K562 (cell line): ENCODE results near the gene TRRAP. TPM values are rescaled to one million over a fixed set of nuclear protein-coding genes. Genes with fewer than 3 reads are reported as not detected.

ENCODE experiments used
- ATAC-seq: fragments of 200-7000 bp; cut with Tn5 transposase; 3 replicates; pipeline ENCODE4 v1.9.1; 2020; ENCODE audit warnings: moderate library complexity
- BruUV-seq: library from RNA; stranded (reverse); fragments of 400-500 nt; replicated peaks from 2 replicates; lab custom pipeline; 2021; lab: Mats Ljungman, UMichigan
- CTCF ChIA-PET: fragments of 300-600 bp; formaldehyde crosslinking; extraction: SDS; loops from one replicate; lab custom pipeline; 2021; ENCODE audit warnings: low intra/inter-chr PET ratio; lab: Yijun Ruan, JAX
- POLR2A ChIA-PET: fragments of 300-600, 350-650 bp; sonication (Branson Sonifier 250); formaldehyde crosslinking; extraction: SDS; loops from one replicate; lab custom pipeline; 2021; ENCODE audit warnings: antibody characterized with exemption, inconsistent platforms; lab: Yijun Ruan, JAX
- DNase-seq, 4 experiments: peaks; one replicate each; pipeline versions ENCODE4 v3.0.0 to v3.0.0-alpha.2; 2011 to 2018; ENCODE audit warnings: low spot score in 3 of 4, mixed read lengths in 3 of 4; ENCODE audit errors: extremely low read depth in 1 of 4
- FAIRE-seq: peaks from 2 replicates; lab custom pipeline; 2011; peaks lifted over from hg19 to GRCh38; lab: Jason Lieb, UNC
- H2AFZ ChIP-seq: 2 replicates; pipeline ENCODE4 v1.6.0; 2011; ENCODE audit warnings: low read depth, low read length, control low read depth, inconsistent platforms
- H3K27ac ChIP-seq: fragments of 200-600 bp; 3 replicates; pipeline ENCODE4 v1.8.0; 2011; ENCODE audit warnings: low read depth, mild to moderate bottlenecking, control low read depth, inconsistent platforms, low read length, moderate library complexity, mixed read lengths; ENCODE audit errors: extremely low read depth
- H3K27me3 ChIP-seq, 2 experiments: fragments of 300-600 bp in 1 of 2; 2 replicates in 1 of 2; 3 replicates in 1 of 2; pipeline versions ENCODE4 v1.6.0 to v1.8.0; 2011; ENCODE audit warnings: inconsistent platforms in 2 of 2, low read length in 2 of 2, mild to moderate bottlenecking in 1 of 2, mixed read lengths in 1 of 2, moderate library complexity in 1 of 2; ENCODE audit not compliant: control insufficient read depth in 2 of 2, insufficient read depth in 2 of 2
- H3K36me3 ChIP-seq: fragments of 300-600 bp; 3 replicates; pipeline ENCODE4 v1.8.0; 2011; ENCODE audit warnings: mild to moderate bottlenecking, low read length, inconsistent platforms; ENCODE audit not compliant: control insufficient read depth, insufficient read depth
- H3K4me1 ChIP-seq, 2 experiments: fragments of 200-600 bp in 1 of 2; replicated peaks in 1 of 2; 2 replicates in 1 of 2; 3 replicates in 1 of 2; pipeline versions ENCODE4 v1.5.1 to v1.8.0; 2011; ENCODE audit warnings: inconsistent platforms in 2 of 2, low read length in 2 of 2, mild to moderate bottlenecking in 1 of 2, mixed read lengths in 1 of 2, moderate library complexity in 1 of 2; ENCODE audit not compliant: control insufficient read depth in 2 of 2, insufficient read depth in 2 of 2
- H3K4me2 ChIP-seq: 2 replicates; pipeline ENCODE4 v1.6.1; 2011; ENCODE audit warnings: low read length, control low read depth, inconsistent platforms, mixed read lengths; ENCODE audit not compliant: insufficient read depth
- H3K4me3 ChIP-seq: fragments of 200-600 bp; sonication (generic), shearing (Covaris generic); 2 replicates; pipeline ENCODE4 v1.5.1; 2016; ENCODE audit warnings: control low read depth, inconsistent platforms
- H3K79me2 ChIP-seq: fragments of 200-600 bp; 3 replicates; pipeline ENCODE4 v1.8.0; 2011; ENCODE audit warnings: low read length, inconsistent platforms; ENCODE audit not compliant: control insufficient read depth, insufficient read depth
- H3K9ac ChIP-seq, 2 experiments: 2 replicates each; pipeline versions ENCODE4 v1.6.0 to v1.6.1; 2011; ENCODE audit warnings: low read depth in 2 of 2, low read length in 2 of 2, control low read depth in 1 of 2, inconsistent platforms in 1 of 2, mild to moderate bottlenecking in 1 of 2, mixed read lengths in 1 of 2; ENCODE audit not compliant: insufficient read depth in 1 of 2
- H3K9me1 ChIP-seq: one replicate; pipeline ENCODE4 v1.6.0; 2011; ENCODE audit warnings: inconsistent platforms, mild to moderate bottlenecking, low read length, moderate library complexity; ENCODE audit not compliant: control insufficient read depth, insufficient read depth
- H3K9me3 ChIP-seq: replicated peaks from 2 replicates; pipeline ENCODE4 v1.5.1; 2011; ENCODE audit warnings: low read depth, low read length, inconsistent platforms; ENCODE audit not compliant: control insufficient read depth, insufficient read depth
- H4K20me1 ChIP-seq: replicated peaks from 2 replicates; pipeline ENCODE4 v1.6.1; 2011; ENCODE audit warnings: low read length, inconsistent platforms, mixed read lengths; ENCODE audit not compliant: control insufficient read depth, insufficient read depth
- DIDO1 ChIP-seq: fragments of 450-650 bp; IDR thresholded peaks from 2 replicates; pipeline ENCODE4 v1.6.1; 2016; ENCODE audit warnings: low read depth, missing biosample characterization, missing genetic modification characterization
- MTF1 ChIP-seq: fragments of 250-450 bp; sonication (Bioruptor Pico); IDR thresholded peaks from 2 replicates; pipeline ENCODE4 v1.9.0; 2021; ENCODE audit warnings: moderate library complexity, mild to moderate bottlenecking, inconsistent platforms, borderline replicate concordance
- PHTF2 ChIP-seq: fragments of 250-450 bp; sonication (Bioruptor Pico); IDR thresholded peaks from 2 replicates; pipeline ENCODE4 v1.5.0; 2021; ENCODE audit warnings: mild to moderate bottlenecking
- POLR2H ChIP-seq: IDR thresholded peaks from 2 replicates; pipeline ENCODE4 v1.6.1; 2016; ENCODE audit warnings: missing genetic modification characterization, low read depth, mild to moderate bottlenecking, control low read depth, missing compliant biosample characterization, moderate library complexity
- SRSF1 ChIP-seq: fragments of 200-400 bp; formaldehyde crosslinking; IDR thresholded peaks from 2 replicates; pipeline ENCODE4 v1.6.1; 2017; ENCODE audit warnings: mild to moderate bottlenecking, low read depth, low read length, moderate library complexity
- ZNF197 ChIP-seq: fragments of 200-800 bp; sonication (Bioruptor generic); IDR thresholded peaks from 2 replicates; pipeline ENCODE4 v1.6.1; 2016; ENCODE audit warnings: low read depth, missing genetic modification characterization, missing compliant biosample characterization
- ZNF384 ChIP-seq: IDR thresholded peaks from 2 replicates; pipeline ENCODE4 v1.6.1; 2012; ENCODE audit warnings: low read depth, low read length, improper control_type of control experiment
- WGBS: fragments of 100-300 bp; shearing (Covaris generic); methylation state at CpG from one replicate; pipeline ENCODE4 v1.1.6; 2016; ENCODE audit warnings: low coverage, mixed read lengths; ENCODE audit not compliant: insufficient coverage; ENCODE audit errors: missing lambda C conversion rate; 5-methylcytosine and 5-hydroxymethylcytosine counted together
- in situ Hi-C: fragments of 300-500 bp; cut with MboI; formaldehyde crosslinking; loops from 4 replicates; pipeline ENCODE4 v1.15.0; 2018; ENCODE audit warnings: inconsistent platforms, mixed read lengths
- intact Hi-C: fragments of 100-400 bp; cut with micrococcal nuclease; formaldehyde crosslinking; loops from 2 replicates; pipeline ENCODE4 v1.14.2; 2022
- polyA plus RNA-seq, 8 experiments: library from polyadenylated mRNA; depleted of rRNA in 4 of 8; stranded (reverse) in 5 of 8; unstranded in 3 of 8; fragments of >200 nt; fragmentation: Nextera tagmentation in 2 of 8; fragmentation: Illumina TruSeq in 1 of 8; extraction: Ambion mirVana in 2 of 8; extraction: Trizol in 1 of 8; gene quantifications; 2 replicates each; pipeline versions ENCODE4 v1.2.1 to v1.2.3, GENCODE V29; 2011 to 2014; ENCODE audit warnings: inconsistent platforms in 1 of 8, missing spikeins in 1 of 8
- total RNA-seq, 7 experiments: library from RNA; depleted of rRNA in 6 of 7; stranded (reverse); fragments of >200 nt in 6 of 7; fragmentation: Illumina TruSeq in 2 of 7; extraction: Trizol in 2 of 7; gene quantifications; 2 replicates each; pipeline versions ENCODE4 v1.2.1 to v1.2.3, GENCODE V29; 2011 to 2021; ENCODE audit warnings: low replicate concordance in 1 of 7
- TF ChIP-seq, protein P1 (sequence below): fragments of 450-650 bp; formaldehyde crosslinking; IDR thresholded peaks from 2 replicates; pipeline ENCODE4 v1.4.0; 2020; ENCODE audit warnings: mild to moderate bottlenecking
- TF ChIP-seq, protein P2 (sequence below): sonication (generic); formaldehyde crosslinking; IDR thresholded peaks from 2 replicates; pipeline ENCODE4 v1.8.0; 2023; ENCODE audit warnings: missing genetic modification reagents, mild to moderate bottlenecking, borderline replicate concordance
- TF ChIP-seq, protein P3 (sequence below): fragments of 450-650 bp; IDR thresholded peaks from 2 replicates; pipeline ENCODE4 v1.6.1; 2018; ENCODE audit not compliant: partially characterized antibody
- TF ChIP-seq, protein P4 (sequence below): fragments of 450-650 bp; formaldehyde crosslinking; conservative IDR thresholded peaks from 2 replicates; pipeline ENCODE4 v1.4.0; 2022; ENCODE audit warnings: mild to moderate bottlenecking, missing genetic modification characterization

TRRAP gene
- total and polyA plus RNA-seq, 9 of the 15 experiments (the other 6 are each of a cell fraction or from before 2014, with no cell fraction given), result 1.3 to 47.2 (median 9.7) TPM

DNA sequence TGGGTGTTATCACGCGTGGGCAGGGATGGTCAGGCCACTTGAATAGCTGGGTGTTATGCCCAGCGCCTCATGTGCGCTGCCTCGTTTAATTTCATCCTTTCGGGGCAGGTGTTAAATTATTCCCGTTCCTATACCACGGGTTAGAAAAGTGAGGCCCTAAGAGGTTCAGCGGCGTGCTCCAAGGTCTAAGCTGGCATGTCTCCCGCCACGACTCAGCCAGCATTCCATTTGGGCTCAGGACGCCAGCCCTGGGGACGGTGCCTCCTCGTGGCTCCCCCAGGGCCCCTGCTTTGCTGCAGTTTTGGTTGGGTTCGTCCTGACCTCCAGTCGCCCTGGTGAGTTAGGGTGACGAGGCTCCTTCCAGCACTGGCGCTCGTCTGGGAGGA is 124.5 kb downstream of the TRRAP start:
- H4K20me1 ChIP-seq, result no peaks in the 10 kb centered on the region
- no peak overlapping the region for H3K4me3 ChIP-seq
- H3K27ac ChIP-seq, result no peak overlapping the region
- no peak for DNase-seq
- in situ Hi-C loops (no loop called here), intact Hi-C loops (no loop called here)
- peaks cover 0 to 3% of the 10 kb centered on the region in 2 experiments; a peak in 1 of 5 replicates for H3K4me1 ChIP-seq
- H3K4me2 ChIP-seq, result no peak overlapping the region
- POLR2A ChIA-PET, result no interaction called here
- no TSS peak for BruUV-seq
- H3K79me2 ChIP-seq, result no peaks in the 10 kb centered on the region
- H3K27me3 ChIP-seq, result no peaks in the 10 kb centered on the region
- no peak for ATAC-seq
- FAIRE-seq, result no peak
- CTCF ChIA-PET, result no interaction called here
- H3K36me3 ChIP-seq, result peaks cover 87% of the 10 kb centered on the region
- no peaks in the 10 kb centered on the region for H3K9me1 ChIP-seq
- WGBS, result 94% methylated on average over 20 of the region's 20 CpGs
- H3K9me3 ChIP-seq, result no peaks in the 10 kb centered on the region
- H2AFZ ChIP-seq, result no peak overlapping the region
- no peak overlapping the region for H3K9ac ChIP-seq
- TF ChIP-seq POLR2H (tag) (no peak), PHTF2 (CRISPR knock-in tag) (no peak), DIDO1 (no peak), MTF1 (CRISPR knock-in tag) (no peak), SRSF1 (no peak), ZNF197 (CRISPR knock-in tag) (no peak), ZNF384 (no peak)
- TF ChIP-seq, protein P1, sequence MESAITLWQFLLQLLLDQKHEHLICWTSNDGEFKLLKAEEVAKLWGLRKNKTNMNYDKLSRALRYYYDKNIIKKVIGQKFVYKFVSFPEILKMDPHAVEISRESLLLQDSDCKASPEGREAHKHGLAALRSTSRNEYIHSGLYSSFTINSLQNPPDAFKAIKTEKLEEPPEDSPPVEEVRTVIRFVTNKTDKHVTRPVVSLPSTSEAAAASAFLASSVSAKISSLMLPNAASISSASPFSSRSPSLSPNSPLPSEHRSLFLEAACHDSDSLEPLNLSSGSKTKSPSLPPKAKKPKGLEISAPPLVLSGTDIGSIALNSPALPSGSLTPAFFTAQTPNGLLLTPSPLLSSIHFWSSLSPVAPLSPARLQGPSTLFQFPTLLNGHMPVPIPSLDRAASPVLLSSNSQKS (CRISPR knock-in tag), result no peak
- TF ChIP-seq, protein P2, sequence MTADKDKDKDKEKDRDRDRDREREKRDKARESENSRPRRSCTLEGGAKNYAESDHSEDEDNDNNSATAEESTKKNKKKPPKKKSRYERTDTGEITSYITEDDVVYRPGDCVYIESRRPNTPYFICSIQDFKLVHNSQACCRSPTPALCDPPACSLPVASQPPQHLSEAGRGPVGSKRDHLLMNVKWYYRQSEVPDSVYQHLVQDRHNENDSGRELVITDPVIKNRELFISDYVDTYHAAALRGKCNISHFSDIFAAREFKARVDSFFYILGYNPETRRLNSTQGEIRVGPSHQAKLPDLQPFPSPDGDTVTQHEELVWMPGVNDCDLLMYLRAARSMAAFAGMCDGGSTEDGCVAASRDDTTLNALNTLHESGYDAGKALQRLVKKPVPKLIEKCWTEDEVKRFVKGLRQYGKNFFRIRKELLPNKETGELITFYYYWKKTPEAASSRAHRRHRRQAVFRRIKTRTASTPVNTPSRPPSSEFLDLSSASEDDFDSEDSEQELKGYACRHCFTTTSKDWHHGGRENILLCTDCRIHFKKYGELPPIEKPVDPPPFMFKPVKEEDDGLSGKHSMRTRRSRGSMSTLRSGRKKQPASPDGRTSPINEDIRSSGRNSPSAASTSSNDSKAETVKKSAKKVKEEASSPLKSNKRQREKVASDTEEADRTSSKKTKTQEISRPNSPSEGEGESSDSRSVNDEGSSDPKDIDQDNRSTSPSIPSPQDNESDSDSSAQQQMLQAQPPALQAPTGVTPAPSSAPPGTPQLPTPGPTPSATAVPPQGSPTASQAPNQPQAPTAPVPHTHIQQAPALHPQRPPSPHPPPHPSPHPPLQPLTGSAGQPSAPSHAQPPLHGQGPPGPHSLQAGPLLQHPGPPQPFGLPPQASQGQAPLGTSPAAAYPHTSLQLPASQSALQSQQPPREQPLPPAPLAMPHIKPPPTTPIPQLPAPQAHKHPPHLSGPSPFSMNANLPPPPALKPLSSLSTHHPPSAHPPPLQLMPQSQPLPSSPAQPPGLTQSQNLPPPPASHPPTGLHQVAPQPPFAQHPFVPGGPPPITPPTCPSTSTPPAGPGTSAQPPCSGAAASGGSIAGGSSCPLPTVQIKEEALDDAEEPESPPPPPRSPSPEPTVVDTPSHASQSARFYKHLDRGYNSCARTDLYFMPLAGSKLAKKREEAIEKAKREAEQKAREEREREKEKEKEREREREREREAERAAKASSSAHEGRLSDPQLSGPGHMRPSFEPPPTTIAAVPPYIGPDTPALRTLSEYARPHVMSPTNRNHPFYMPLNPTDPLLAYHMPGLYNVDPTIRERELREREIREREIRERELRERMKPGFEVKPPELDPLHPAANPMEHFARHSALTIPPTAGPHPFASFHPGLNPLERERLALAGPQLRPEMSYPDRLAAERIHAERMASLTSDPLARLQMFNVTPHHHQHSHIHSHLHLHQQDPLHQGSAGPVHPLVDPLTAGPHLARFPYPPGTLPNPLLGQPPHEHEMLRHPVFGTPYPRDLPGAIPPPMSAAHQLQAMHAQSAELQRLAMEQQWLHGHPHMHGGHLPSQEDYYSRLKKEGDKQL (CRISPR knock-in tag), result no peak
- TF ChIP-seq, protein P3, sequence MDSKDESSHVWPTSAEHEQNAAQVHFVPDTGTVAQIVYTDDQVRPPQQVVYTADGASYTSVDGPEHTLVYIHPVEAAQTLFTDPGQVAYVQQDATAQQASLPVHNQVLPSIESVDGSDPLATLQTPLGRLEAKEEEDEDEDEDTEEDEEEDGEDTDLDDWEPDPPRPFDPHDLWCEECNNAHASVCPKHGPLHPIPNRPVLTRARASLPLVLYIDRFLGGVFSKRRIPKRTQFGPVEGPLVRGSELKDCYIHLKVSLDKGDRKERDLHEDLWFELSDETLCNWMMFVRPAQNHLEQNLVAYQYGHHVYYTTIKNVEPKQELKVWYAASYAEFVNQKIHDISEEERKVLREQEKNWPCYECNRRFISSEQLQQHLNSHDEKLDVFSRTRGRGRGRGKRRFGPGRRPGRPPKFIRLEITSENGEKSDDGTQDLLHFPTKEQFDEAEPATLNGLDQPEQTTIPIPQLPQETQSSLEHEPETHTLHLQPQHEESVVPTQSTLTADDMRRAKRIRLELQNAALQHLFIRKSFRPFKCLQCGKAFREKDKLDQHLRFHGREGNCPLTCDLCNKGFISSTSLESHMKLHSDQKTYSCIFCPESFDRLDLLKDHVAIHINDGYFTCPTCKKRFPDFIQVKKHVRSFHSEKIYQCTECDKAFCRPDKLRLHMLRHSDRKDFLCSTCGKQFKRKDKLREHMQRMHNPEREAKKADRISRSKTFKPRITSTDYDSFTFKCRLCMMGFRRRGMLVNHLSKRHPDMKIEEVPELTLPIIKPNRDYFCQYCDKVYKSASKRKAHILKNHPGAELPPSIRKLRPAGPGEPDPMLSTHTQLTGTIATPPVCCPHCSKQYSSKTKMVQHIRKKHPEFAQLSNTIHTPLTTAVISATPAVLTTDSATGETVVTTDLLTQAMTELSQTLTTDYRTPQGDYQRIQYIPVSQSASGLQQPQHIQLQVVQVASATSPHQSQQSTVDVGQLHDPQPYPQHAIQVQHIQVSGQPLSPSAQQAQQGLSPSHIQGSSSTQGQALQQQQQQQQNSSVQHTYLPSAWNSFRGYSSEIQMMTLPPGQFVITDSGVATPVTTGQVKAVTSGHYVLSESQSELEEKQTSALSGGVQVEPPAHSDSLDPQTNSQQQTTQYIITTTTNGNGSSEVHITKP, result no peak
- TF ChIP-seq, protein P4, sequence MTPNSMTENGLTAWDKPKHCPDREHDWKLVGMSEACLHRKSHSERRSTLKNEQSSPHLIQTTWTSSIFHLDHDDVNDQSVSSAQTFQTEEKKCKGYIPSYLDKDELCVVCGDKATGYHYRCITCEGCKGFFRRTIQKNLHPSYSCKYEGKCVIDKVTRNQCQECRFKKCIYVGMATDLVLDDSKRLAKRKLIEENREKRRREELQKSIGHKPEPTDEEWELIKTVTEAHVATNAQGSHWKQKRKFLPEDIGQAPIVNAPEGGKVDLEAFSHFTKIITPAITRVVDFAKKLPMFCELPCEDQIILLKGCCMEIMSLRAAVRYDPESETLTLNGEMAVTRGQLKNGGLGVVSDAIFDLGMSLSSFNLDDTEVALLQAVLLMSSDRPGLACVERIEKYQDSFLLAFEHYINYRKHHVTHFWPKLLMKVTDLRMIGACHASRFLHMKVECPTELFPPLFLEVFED (CRISPR knock-in tag), result no peak
